NCI-H748 treated with DMSO at 0.1 percent for 48 hours (cell line): ENCODE data around the gene GARS1.
"Not testable (repeated sequence)": the region's sequence is repeated elsewhere in the genome, so short reads cannot be mapped to it uniquely, and the experiment has no call there.

Experiments used
- DNase-seq: peaks from one replicate; lab custom pipeline; 2025; lab: John Stamatoyannopoulos, UW

The GARS1 gene, protein sequence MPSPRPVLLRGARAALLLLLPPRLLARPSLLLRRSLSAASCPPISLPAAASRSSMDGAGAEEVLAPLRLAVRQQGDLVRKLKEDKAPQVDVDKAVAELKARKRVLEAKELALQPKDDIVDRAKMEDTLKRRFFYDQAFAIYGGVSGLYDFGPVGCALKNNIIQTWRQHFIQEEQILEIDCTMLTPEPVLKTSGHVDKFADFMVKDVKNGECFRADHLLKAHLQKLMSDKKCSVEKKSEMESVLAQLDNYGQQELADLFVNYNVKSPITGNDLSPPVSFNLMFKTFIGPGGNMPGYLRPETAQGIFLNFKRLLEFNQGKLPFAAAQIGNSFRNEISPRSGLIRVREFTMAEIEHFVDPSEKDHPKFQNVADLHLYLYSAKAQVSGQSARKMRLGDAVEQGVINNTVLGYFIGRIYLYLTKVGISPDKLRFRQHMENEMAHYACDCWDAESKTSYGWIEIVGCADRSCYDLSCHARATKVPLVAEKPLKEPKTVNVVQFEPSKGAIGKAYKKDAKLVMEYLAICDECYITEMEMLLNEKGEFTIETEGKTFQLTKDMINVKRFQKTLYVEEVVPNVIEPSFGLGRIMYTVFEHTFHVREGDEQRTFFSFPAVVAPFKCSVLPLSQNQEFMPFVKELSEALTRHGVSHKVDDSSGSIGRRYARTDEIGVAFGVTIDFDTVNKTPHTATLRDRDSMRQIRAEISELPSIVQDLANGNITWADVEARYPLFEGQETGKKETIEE

DNA sequence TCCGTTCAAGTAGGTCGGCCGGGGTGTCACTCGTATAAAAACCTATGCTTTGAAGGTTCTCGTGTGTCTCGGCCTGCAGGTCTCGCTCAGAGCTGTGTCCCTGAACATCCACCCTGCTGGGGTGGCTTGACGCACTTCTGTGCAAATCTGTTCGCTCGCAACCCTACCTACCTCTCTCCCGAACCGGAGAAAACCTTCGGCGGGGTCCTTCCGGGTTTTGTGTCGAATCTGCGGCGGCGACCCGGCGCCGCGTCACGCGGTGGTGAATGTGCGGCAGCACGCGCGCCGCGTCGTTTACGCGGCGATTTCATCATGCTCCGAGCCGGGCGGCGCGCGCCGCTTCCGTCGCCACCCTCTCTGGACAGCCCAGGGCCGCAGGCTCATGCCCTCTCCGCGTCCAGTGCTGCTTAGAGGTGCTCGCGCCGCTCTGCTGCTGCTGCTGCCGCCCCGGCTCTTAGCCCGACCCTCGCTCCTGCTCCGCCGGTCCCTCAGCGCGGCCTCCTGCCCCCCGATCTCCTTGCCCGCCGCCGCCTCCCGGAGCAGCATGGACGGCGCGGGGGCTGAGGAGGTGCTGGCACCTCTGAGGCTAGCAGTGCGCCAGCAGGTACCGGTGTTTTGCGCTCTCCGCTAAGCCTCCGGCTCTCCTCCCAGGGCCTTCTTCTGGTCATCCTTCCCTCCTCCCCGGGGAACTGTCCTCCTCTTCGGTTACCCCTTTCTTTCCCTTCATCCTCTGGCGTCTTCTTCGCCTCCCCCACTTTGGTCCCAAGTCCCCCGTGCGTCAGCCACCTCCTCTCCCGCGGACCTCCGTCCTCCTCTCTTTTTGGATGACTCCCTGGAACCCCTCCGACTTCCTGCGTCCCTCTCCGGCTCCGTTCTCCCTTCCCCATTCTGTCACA is at the start of gene GARS1:
GARS1 (plus strand) TSS at position 339 of the 896 bp plus-strand sequence; CDS start at position 383, 44 bp downstream.
- peak; percentile 63 for DNase-seq

DNA sequence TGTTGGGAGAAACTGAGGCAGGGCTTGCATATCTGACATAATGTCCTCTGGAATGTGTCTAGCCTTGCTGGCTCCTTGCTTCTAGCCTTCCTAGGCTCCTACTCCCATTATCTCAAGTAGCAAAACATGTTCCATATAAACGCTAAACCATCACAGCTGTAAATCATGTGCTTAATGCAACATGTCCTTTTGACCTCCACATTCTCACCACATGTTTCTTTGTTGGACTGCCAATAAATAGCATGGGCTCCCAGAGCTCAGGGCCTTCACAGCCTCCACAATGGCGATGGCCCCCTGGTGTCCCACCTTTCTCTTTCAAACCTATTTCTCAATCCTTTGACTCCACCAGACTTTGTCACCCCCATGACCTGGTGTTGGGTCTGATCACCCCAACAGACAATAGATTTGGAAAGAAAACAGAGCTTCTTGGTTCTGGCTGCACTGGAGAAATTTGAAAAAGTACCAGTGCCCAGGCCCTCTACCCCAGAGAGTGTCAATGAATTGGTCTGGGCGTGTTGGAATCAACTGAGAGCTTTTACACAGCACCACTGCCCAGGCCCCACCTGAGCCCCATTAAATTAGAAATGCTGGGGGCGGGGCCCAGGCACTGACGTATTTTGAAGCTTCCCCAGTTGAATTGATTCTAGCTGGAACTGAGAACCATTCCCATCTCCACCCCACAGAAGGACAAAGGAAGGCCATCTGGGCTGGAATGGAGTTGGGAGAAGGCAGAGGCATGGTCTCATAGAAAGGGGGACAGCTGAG is 48.7 kb upstream of the GARS1 start:
- DNase-seq, result no peak

DNA sequence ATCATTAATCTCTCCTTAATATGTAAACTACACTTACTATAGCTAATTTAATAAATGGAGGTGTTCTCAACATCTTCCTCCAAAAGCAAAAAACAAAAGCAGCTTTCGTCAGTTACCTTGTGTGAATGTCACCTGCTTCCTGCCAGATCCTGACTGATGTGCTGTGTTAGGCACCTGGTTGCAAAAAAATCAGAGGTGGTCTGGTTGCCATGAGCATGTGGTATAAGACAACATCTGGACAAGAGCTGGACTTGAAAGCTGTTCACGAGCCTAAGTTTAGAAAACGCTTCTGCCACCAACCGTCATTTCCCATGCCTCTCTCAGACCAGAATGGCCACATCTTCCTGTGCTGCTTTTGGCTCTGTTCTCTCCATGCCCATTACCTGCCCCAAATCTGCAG is 48.1 kb upstream of the GARS1 start:
- DNase-seq, result no peak

DNA sequence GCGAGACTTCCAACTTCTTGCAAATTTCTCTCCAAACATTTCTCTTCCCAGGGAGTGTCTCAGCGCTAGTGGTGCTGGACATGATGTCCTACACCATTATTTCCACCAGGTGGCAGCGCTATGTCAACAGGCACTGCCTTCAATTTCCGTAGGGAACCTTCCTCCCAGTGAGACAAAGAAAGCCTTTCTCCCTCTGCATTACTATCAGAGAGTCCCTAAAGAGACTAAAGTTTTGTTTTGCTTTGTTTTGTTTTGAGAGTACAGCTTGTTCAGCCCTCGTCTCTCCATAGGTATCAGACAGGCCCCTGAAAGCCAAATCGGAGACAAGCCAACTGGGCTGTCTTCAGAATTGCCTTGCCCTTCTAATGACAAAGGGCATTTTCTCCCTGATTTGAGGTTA is 45.8 kb upstream of the GARS1 start:
- DNase-seq, result peak; percentile 65

DNA sequence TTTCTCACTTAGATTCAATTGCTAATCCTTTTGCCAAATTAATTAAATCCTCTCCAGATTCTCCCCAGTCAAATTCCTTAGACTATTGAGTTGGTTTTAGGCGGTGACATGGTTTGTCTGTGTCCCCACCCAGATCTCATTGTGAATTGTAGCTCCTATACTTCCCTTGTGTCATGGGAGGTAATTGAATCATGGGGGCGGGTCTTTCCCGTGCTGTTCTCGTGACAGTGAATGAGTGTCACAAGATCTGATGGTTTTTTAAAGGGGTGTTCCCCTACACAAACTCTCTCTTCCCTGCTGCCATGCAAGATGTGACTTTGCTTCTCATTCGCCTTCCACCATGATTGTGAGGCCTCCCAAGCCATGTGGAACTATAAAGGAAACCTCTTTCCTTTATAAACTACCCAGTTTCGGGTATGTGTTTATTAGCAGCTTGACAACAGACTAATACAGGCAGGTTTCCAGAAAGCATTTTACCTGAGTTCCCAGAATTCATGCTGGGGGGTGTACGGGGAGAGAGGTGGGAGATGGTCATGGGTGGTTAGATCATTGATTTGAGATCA is 44.7 kb upstream of the GARS1 start:
- peak; percentile 40 for DNase-seq

DNA sequence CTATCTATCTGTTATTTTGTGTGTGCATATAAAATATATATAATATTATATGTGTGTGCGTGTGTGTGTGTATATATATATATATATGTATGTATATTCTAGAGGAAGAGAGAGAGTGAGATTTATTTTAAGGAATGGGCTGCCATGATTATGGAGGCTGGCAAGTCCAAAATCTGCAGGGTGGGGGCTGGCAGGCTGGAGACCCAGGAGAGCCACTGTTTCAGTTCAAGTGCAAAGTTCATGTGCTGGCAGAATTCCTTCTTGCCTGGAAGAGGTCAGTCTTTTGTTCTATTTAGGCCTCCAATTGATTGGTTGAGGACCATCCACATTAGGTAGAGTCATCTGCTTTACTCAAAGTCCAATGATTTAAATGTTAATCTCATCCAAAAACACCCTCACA is 42.3 kb upstream of the GARS1 start:
- DNase-seq, result no peak

DNA sequence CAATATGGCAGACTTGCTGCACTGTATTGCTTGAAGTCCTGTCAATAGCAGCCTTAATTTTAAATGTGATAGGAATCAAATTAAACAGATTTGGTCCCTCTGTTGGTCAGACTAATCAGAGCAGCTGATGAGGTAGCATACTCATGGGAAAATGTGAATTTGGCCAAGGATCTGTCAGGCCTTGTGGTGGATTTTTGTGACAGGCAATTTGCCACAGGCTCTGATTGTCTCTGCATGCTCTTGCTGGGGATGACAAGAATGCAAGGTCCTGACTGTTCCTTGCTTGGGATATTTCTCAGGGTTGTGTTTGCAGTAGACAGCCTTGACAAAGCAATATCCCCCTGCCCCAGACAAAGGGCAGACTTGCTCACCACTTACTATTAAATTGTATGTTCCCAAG is 41.5 kb upstream of the GARS1 start:
- DNase-seq, result no peak

DNA sequence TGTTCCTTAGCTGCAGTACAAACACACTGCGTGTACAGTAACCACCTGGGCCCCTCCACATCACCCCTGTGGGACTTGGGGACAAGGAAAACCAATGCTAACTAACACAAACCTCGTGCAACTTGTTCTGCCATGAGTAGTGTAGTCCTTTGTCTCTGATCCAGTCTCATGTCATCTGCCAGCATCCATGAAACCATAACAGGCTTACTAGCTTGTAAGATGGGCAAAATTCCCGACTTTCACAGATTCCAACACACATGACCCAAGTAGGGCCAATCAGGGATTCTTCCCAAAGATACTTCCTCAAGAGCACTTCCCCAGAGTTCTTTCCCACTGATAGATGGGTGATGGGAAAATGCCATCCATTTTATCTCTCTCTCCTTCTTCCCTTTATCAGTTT is 41.1 kb upstream of the GARS1 start:
- no peak for DNase-seq

DNA sequence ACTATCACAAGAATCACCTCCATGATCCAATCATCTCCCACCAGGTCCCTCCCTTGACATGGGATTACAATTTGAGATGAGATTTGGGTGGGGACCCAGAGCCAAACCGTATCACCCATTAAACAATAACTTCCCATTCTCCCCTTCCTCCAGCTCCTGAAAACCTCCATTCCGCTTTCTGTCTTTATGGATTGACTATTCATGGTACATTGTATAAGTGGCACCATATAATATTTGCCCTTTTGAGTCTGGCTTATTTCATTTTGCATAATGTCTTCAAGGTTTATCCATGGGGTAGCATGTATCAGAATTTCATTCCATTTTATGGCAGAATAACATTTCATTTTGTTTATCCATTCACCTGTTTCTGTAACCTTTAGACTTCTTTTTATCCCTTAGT is 39.2 kb upstream of the GARS1 start:
- no peak for DNase-seq

DNA sequence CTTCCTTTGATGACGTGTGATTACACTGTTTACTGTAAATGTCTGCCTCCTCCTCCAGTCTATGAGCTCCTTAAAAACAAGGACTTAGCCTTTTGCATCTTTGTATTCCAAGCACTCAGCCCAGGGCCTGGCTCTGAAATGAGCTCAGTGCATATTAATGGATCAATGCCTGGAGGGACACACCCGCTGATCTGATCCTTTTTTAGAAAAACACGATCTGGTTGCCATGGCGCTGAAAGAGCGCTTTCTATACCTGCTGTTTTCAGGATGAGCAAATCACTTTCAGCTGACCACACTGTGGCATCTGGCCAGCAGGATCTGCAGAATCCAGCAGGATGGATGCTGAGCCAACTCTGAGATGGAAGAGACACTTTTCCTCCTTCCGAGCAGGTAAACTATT is 37.8 kb upstream of the GARS1 start:
- peak; percentile 95 for DNase-seq

DNA sequence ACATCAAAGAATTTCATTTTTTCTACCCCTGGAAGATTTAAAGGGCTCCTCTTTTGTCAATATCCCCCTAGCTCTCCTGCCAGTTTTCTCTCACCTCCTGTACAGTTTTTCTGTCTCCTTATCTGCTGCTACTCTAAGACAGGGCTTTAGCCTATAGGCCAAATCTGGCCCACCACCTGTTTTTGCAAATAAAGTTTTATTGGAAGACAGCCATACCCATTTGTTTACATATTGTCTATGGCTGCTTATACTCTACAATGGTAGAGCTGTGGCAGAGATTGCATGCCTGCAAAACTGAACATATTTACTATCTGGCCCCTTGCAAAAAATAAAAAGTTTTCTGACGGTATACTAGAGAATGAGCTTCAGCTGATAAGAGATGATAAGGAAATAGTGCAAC is 37.4 kb upstream of the GARS1 start:
- DNase-seq, result peak; percentile 80

DNA sequence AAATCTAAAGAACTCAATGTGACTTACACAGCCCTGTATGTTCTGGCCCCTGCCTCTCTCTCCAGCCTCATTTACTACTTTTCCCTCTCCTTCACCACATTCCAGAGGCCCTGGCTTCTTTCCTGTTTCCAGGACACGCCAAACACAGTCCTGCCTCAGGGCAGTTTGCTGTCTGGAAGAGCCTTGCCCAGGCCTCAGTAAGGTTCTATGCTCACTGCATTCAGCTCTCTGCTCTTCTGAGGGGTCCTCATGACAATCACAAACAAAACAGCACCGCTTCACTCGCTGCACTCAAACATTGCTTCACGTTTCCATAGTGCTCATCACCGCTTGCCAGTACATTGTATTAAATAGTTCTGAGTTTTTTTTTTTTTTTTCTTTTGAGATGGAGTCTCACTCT is 35.1 kb upstream of the GARS1 start:
- DNase-seq, result no peak

DNA sequence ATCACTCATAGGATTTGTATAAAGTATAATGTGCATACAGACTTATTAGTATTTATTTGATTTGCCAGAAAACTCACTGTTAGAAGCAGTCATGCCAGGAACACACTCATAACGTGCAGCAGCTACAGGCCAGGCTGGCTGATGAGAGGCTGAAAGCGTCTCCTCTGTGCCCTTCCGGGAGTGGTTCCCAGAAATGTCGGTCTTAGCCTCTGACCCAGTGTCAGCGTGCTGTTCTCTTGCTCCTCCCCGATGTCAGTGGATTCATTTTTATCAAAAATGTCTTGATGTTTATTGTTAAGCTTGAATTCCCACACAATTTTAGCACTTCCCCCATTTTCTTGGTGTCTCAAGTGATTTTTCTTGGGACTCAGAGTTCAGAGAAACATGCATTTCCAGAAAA is 33.3 kb upstream of the GARS1 start:
- DNase-seq, result no peak

DNA sequence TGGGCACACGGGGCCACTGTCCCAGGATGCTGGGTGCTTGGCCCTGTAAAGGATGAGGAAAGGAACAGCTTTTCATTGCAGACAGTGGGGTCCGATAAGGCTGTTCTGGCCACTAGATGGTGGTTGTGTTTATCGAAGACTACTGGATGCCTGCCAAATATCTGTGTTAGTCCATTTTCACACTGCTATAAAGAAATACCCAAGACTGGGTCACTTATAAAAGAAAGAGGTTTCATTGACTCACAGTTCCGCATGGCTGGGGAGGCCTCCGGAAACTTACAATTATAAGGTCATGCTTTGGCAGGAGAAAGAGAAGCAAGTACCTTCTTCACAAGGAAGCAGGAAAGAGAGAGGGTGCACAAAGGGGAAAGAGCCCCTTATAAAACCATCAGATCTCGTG is 32.2 kb upstream of the GARS1 start:
- peak; percentile 18 for DNase-seq

DNA sequence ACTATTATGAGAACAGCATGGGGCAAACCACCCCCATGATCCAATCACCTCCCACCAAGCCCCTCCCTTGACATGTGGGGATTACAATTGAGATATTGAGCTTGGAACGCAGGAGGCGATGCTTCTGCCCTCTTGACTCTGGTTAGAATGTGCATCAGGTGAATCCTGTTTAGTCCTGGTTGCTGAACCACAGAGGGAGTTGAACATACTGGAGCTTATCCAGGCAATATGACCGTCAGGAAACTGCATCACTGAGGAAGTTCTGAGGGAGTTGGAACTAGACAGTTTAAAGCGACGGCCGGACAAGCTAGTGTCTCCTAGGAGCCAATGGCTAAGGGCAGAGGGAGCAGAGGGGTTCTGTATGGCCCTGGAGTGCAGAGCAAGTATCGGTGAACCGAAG is 31.8 kb upstream of the GARS1 start:
- DNase-seq, result no peak

DNA sequence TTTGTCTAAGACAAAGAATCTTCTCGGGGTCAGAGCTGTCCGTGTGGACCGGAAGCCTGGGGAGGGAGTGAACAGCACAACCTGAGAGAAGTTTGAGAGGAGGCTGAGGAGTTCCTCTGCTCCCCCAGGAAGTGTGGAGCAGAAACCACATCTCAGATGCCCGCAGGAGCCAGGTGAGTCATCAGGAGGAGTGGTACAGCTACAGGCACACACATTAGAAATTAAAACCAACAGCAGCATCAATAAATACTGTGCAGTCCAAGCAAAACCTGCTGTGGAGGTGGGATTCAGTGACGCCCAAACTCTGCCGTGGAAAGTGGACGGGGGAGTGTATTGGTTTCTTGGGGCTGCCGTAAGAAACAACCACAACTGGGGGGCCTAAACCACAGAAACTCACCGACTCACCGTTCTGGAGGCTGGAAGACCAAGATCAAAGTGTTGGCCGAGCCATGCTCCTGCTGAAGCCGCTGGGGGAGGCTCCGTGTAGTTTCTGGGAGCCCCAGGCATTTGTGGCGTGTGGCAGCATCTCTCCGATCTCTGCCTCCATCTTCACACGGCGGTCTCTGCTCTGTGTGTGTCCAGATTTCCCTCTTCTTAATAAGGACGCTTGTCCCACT is 31.2 kb upstream of the GARS1 start:
- no peak for DNase-seq

DNA sequence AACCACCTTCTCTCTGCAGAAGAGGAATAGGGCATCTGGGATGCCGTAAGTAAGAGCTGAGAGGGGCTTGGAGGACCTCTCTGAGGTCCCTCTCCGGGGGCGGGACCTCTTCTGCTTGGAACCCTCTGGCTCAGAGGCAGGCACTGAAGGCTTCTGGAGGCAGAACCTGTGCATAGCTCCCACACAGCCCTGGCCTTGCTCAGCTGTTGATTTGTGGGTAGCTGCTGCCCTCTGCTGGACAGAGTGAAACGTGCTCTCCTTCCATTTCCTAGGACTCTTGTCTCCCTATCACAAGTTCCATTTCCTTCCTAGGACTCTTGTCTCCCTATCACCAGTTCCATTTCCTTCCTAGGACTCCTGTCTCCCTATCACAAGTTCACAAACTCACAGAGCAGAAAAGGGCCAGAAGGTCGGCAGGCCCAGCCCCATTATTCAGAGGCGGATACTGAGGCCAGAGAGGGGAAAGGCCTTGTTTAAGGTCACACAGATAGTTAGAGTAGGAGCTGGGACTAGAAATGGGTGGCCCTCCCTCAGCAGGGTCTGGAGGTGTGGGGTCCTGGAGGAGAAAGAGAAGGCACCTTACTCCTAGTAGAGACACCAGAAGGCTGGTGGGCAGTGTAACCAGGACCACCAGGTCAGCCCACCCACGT is 30.3 kb upstream of the GARS1 start:
- DNase-seq, result peak; percentile 74

DNA sequence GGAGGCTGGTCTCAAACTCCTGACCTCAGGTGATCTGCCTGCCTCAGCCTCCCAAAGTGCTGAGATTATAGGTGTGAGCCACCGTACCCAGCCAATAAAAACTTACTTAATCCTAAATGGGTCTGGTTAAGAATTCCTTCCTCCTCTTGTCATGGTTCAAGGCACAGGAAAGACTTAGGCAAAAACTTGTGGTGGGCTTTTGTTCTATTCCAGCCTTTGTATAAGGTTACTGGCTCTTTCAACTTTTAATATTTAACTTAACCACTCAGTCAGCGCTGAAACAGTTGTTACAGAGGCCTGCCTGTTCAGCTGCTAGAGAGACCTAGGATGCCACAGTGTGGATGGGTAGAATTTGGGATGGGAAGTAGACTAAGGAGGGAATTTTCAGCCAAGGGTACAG is 28.1 kb upstream of the GARS1 start:
- no peak for DNase-seq

DNA sequence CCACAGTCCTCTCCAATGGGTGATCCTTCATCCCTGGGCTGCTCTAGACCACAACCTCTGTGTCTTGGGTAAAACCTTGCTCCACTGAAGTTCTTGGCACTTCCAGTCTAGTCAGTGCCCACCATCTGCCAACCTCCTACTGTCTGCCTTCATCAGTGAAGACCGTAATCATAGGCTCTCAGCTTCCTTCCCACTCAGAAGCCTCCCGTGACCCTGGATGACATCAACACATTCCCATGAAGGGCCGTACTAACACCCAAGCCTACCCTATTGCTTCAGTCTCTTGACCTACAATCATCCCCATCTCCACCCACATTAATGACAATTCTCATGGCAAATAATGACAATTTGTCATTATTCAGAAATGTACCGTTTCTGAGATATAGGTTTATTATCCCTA is 27.6 kb upstream of the GARS1 start:
- DNase-seq, result no peak

DNA sequence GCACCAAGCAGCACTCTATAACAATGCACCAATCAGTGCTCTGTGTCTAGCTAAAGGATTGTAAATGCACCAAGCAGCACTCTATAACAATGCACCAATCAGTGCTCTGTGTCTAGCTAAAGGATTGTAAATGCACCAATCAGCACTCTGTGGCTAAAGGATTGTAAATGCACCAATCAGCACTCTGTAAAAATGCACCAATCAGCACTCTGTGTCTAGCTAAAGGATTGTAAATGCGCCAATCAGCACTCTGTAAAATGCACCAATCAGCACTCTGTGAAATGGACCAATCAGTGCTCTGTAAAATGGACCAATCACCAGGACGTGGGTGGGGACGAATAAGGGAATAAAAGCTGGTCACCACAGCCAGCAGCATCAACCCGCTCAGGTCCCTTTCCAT is 24.4 kb upstream of the GARS1 start:
- not testable (repeated sequence) for DNase-seq
